NT2/D1 (cell line): ENCODE data around the gene KRTAP20-3.

Experiments used
- YY1 ChIP-seq: IDR thresholded peaks from 2 replicates; pipeline ENCODE4 v1.6.1; 2011; ENCODE audit not compliant: insufficient read length, insufficient read depth
- ZNF274 ChIP-seq: IDR thresholded peaks from 2 replicates; pipeline ENCODE4 v1.6.1; 2011; ENCODE audit warnings: mild to moderate bottlenecking, low read depth, low read length

- TF ChIP-seq ZNF274 (no peak), YY1 (no peak)
These were observed 27.5 kb upstream of the KRTAP20-3 start for GRCh38 chr21:30615199-30615598.
